ENCODE results near the gene SERPINB3. TPM values are rescaled to one million over a fixed set of nuclear protein-coding genes. Genes with fewer than 3 reads are reported as not detected.
"Not testable (repeated sequence)": the region's sequence is repeated elsewhere in the genome, so short reads cannot be mapped to it uniquely, and the experiment has no call there.

Gene SERPINB3
- total RNA-seq: not detected

- H3K27ac Mint-ChIP-seq; H3K4me3 Mint-ChIP-seq; DNase-seq; H3K27me3 Mint-ChIP-seq (ENCODE audit: low read depth); ATAC-seq; H3K4me1 Mint-ChIP-seq (ENCODE audit: low read depth); H3K9me3 Mint-ChIP-seq (ENCODE audit: insufficient read depth); CTCF ChIA-PET; H3K36me3 Mint-ChIP-seq (ENCODE audit: low read depth); POLR2A ChIA-PET: not testable (repeated sequence)
Measured at GRCh38 chr18:63661750-63662149, at the start of gene SERPINB3. Gene SERPINB3, minus strand, starts transcription at chr18:63661893. Its CDS starts 677 bp downstream, at chr18:63661216.

- Mint-ChIP-seq H3K4me1 (ENCODE audit: low read depth) (no peaks in the 10 kb centered on the region), H3K27me3 (ENCODE audit: low read depth) (no peaks in the 10 kb centered on the region), H3K27ac (no peak overlapping the region), H3K36me3 (ENCODE audit: low read depth) (no peaks in the 10 kb centered on the region), H3K9me3 (ENCODE audit: insufficient read depth) (no peaks in the 10 kb centered on the region), H3K4me3 (no peak overlapping the region)
- DNase-seq (no peak), ATAC-seq (no peak)
- ChIA-PET CTCF (no interaction called here), POLR2A (no interaction called here)
Measured at GRCh38 chr18:63708650-63709049, 47.0 kb upstream of the SERPINB3 start.

GRCh38 chr18:63707816-63708215 lies 46.1 kb upstream of the SERPINB3 start:
- POLR2A ChIA-PET: no interaction called here
- Mint-ChIP-seq H3K9me3 (ENCODE audit: insufficient read depth) (no peaks in the 10 kb centered on the region), H3K4me3 (no peak overlapping the region), H3K36me3 (ENCODE audit: low read depth) (no peaks in the 10 kb centered on the region), H3K27ac (no peak overlapping the region), H3K27me3 (ENCODE audit: low read depth) (no peaks in the 10 kb centered on the region), H3K4me1 (ENCODE audit: low read depth) (no peaks in the 10 kb centered on the region)
- CTCF ChIA-PET: no interaction called here
- no peak for ATAC-seq
- DNase-seq: no peak

- Mint-ChIP-seq H3K4me3 (no peak overlapping the region), H3K4me1 (ENCODE audit: low read depth) (no peaks in the 10 kb centered on the region), H3K36me3 (ENCODE audit: low read depth) (no peaks in the 10 kb centered on the region), H3K27me3 (ENCODE audit: low read depth) (no peaks in the 10 kb centered on the region), H3K27ac (no peak overlapping the region), H3K9me3 (ENCODE audit: insufficient read depth) (no peaks in the 10 kb centered on the region)
- no peak for DNase-seq
- no peak for ATAC-seq
- ChIA-PET POLR2A (no interaction called here), CTCF (no interaction called here)
Measured at GRCh38 chr18:63705401-63705800, 43.7 kb upstream of the SERPINB3 start.

- H3K27ac Mint-ChIP-seq: no peak within 1 kb of the TSS
- no peaks in the 10 kb centered on the region for H3K27me3 Mint-ChIP-seq (ENCODE audit: low read depth)
- H3K9me3 Mint-ChIP-seq (ENCODE audit: insufficient read depth): no peaks in the 10 kb centered on the region
- no peak for DNase-seq
- no peaks in the 10 kb centered on the region for H3K4me1 Mint-ChIP-seq (ENCODE audit: low read depth)
- ChIA-PET POLR2A (no interaction called here), CTCF (no interaction called here)
- ATAC-seq: no peak
- H3K4me3 Mint-ChIP-seq: no peak within 1 kb of the TSS
- H3K36me3 Mint-ChIP-seq (ENCODE audit: low read depth): no peaks in the 10 kb centered on the region
Measured at GRCh38 chr18:63702660-63703059, 41.0 kb upstream of the SERPINB3 start, which contains the start of gene SERPINB11. Gene SERPINB11, plus strand, starts transcription at chr18:63702960. Its CDS starts 7,234 bp downstream, at chr18:63710194.

GRCh38 chr18:63701952-63702351 lies 40.3 kb upstream of the SERPINB3 start:
- no peaks in the 10 kb centered on the region for H3K9me3 Mint-ChIP-seq (ENCODE audit: insufficient read depth)
- DNase-seq (no peak), ATAC-seq (no peak)
- no peaks in the 10 kb centered on the region for H3K27me3 Mint-ChIP-seq (ENCODE audit: low read depth)
- POLR2A ChIA-PET: no interaction called here
- no peak overlapping the region for H3K4me3 Mint-ChIP-seq
- H3K27ac Mint-ChIP-seq: no peak overlapping the region
- CTCF ChIA-PET: no interaction called here
- no peaks in the 10 kb centered on the region for H3K4me1 Mint-ChIP-seq (ENCODE audit: low read depth)
- H3K36me3 Mint-ChIP-seq (ENCODE audit: low read depth): no peaks in the 10 kb centered on the region

GRCh38 chr18:63700501-63700900 lies 38.8 kb upstream of the SERPINB3 start:
- H3K36me3 Mint-ChIP-seq (ENCODE audit: low read depth): no peaks in the 10 kb centered on the region
- H3K27ac Mint-ChIP-seq: no peak overlapping the region
- ATAC-seq: no peak
- no peak overlapping the region for H3K4me3 Mint-ChIP-seq
- no peaks in the 10 kb centered on the region for H3K4me1 Mint-ChIP-seq (ENCODE audit: low read depth)
- ChIA-PET CTCF (no interaction called here), POLR2A (no interaction called here)
- no peaks in the 10 kb centered on the region for H3K27me3 Mint-ChIP-seq (ENCODE audit: low read depth)
- H3K9me3 Mint-ChIP-seq (ENCODE audit: insufficient read depth): no peaks in the 10 kb centered on the region
- DNase-seq: no peak

GRCh38 chr18:63697097-63697660 lies 35.5 kb upstream of the SERPINB3 start:
- H3K27ac Mint-ChIP-seq: no peak overlapping the region
- peaks cover 11% of the 10 kb centered on the region for H3K9me3 Mint-ChIP-seq (ENCODE audit: insufficient read depth)
- DNase-seq: no peak
- CTCF ChIA-PET: no interaction called here
- H3K4me3 Mint-ChIP-seq: no peak overlapping the region
- no peaks in the 10 kb centered on the region for H3K4me1 Mint-ChIP-seq (ENCODE audit: low read depth)
- H3K27me3 Mint-ChIP-seq (ENCODE audit: low read depth): no peaks in the 10 kb centered on the region
- POLR2A ChIA-PET: no interaction called here
- H3K36me3 Mint-ChIP-seq (ENCODE audit: low read depth): no peaks in the 10 kb centered on the region
- no peak for ATAC-seq

GRCh38 chr18:63689064-63689463 lies 27.4 kb upstream of the SERPINB3 start:
- H3K4me3 Mint-ChIP-seq: no peak overlapping the region
- peaks cover 11% of the 10 kb centered on the region for H3K9me3 Mint-ChIP-seq (ENCODE audit: insufficient read depth)

GRCh38 chr18:63686871-63687270 lies 25.2 kb upstream of the SERPINB3 start:
- no peaks in the 10 kb centered on the region for H3K9me3 Mint-ChIP-seq (ENCODE audit: insufficient read depth)
- no peaks in the 10 kb centered on the region for H3K36me3 Mint-ChIP-seq (ENCODE audit: low read depth)
- ATAC-seq: no peak
- no peak overlapping the region for H3K4me3 Mint-ChIP-seq
- no peaks in the 10 kb centered on the region for H3K27me3 Mint-ChIP-seq (ENCODE audit: low read depth)
- no peak overlapping the region for H3K27ac Mint-ChIP-seq
- ChIA-PET CTCF (no interaction called here), POLR2A (no interaction called here)
- H3K4me1 Mint-ChIP-seq (ENCODE audit: low read depth): no peaks in the 10 kb centered on the region
- DNase-seq: no peak

More at GRCh38 chr18:63689064-63689463, 27.4 kb upstream of the SERPINB3 start:
- DNase-seq (no peak), ATAC-seq (no peak)
- no peaks in the 10 kb centered on the region for H3K27me3 Mint-ChIP-seq (ENCODE audit: low read depth)
- H3K4me1 Mint-ChIP-seq (ENCODE audit: low read depth): no peaks in the 10 kb centered on the region
- ChIA-PET CTCF (no interaction called here), POLR2A (no interaction called here)
- H3K27ac Mint-ChIP-seq: no peak overlapping the region
- H3K36me3 Mint-ChIP-seq (ENCODE audit: low read depth): no peaks in the 10 kb centered on the region

- Mint-ChIP-seq H3K4me1 (ENCODE audit: low read depth) (no peaks in the 10 kb centered on the region), H3K27me3 (ENCODE audit: low read depth) (no peaks in the 10 kb centered on the region), H3K36me3 (ENCODE audit: low read depth) (no peaks in the 10 kb centered on the region), H3K4me3 (no peak overlapping the region), H3K9me3 (ENCODE audit: insufficient read depth) (no peaks in the 10 kb centered on the region), H3K27ac (no peak overlapping the region)
- POLR2A ChIA-PET: no interaction called here
- no peak for DNase-seq
- CTCF ChIA-PET: no interaction called here
- no peak for ATAC-seq
Measured at GRCh38 chr18:63684718-63685117, 23.0 kb upstream of the SERPINB3 start.

- CTCF ChIA-PET: no interaction called here
- DNase-seq: no peak
- POLR2A ChIA-PET: no interaction called here
- no peaks in the 10 kb centered on the region for H3K4me1 Mint-ChIP-seq (ENCODE audit: low read depth)
- no peak overlapping the region for H3K4me3 Mint-ChIP-seq
- ATAC-seq: no peak
- H3K9me3 Mint-ChIP-seq (ENCODE audit: insufficient read depth): no peaks in the 10 kb centered on the region
- H3K27me3 Mint-ChIP-seq (ENCODE audit: low read depth): no peaks in the 10 kb centered on the region
- no peak overlapping the region for H3K27ac Mint-ChIP-seq
- H3K36me3 Mint-ChIP-seq (ENCODE audit: low read depth): no peaks in the 10 kb centered on the region
Measured at GRCh38 chr18:63683890-63684289, 22.2 kb upstream of the SERPINB3 start.

- Mint-ChIP-seq H3K36me3 (ENCODE audit: low read depth) (no peaks in the 10 kb centered on the region), H3K9me3 (ENCODE audit: insufficient read depth) (no peaks in the 10 kb centered on the region), H3K4me3 (no peak overlapping the region), H3K27ac (no peak overlapping the region), H3K27me3 (ENCODE audit: low read depth) (no peaks in the 10 kb centered on the region), H3K4me1 (ENCODE audit: low read depth) (no peaks in the 10 kb centered on the region)
- DNase-seq: no peak
- CTCF ChIA-PET: no interaction called here
- POLR2A ChIA-PET: no interaction called here
- ATAC-seq: no peak
Measured at GRCh38 chr18:63683152-63683551, 21.5 kb upstream of the SERPINB3 start.
